ENCODE results near the gene PCSK9. TPM values are rescaled to one million over a fixed set of nuclear protein-coding genes. Genes with fewer than 3 reads are reported as not detected.
A peak's percentile ranks its signal among the peaks of the same experiment; 100 is the strongest.
"Not testable (repeated sequence)": the region's sequence is repeated elsewhere in the genome, so short reads cannot be mapped to it uniquely, and the experiment has no call there.

The PCSK9 gene
- total RNA-seq, 4 donors from 2014 or later, result 3.5 to 18.4 (median 8.5) TPM

DNA sequence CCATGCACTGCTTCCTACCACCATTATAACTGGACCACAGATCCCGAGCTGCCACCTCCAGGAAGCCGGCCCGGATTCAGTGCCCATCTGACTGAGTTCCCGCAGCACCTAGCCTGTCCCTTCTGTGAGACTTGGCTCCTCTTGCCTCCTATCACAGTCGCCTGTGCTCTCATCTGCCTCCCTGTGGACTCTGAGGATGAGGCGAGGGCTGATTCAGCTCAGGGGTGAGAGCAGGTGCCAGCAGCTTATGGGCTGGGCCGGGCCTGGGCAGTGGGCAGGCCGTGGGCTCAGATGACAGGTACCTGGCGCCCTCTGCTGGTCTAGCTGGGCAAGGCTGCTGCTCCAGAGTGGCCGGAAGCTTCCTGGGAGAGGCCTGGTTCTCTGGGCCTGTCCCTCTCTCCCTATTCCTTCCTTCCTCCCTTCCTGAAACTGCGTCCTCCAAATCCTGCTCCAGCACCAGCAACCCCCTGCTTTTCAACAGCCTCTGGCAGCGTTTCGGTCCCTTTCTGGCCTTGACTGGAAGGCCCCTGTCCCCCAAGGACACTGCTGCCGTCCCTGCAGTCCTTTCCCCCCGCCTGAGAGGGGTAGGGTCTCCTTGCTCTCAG, 17.3 kb upstream of the PCSK9 start:
- no peaks in the 10 kb centered on the region for H3K36me3 ChIP-seq
- TF ChIP-seq, protein P1, sequence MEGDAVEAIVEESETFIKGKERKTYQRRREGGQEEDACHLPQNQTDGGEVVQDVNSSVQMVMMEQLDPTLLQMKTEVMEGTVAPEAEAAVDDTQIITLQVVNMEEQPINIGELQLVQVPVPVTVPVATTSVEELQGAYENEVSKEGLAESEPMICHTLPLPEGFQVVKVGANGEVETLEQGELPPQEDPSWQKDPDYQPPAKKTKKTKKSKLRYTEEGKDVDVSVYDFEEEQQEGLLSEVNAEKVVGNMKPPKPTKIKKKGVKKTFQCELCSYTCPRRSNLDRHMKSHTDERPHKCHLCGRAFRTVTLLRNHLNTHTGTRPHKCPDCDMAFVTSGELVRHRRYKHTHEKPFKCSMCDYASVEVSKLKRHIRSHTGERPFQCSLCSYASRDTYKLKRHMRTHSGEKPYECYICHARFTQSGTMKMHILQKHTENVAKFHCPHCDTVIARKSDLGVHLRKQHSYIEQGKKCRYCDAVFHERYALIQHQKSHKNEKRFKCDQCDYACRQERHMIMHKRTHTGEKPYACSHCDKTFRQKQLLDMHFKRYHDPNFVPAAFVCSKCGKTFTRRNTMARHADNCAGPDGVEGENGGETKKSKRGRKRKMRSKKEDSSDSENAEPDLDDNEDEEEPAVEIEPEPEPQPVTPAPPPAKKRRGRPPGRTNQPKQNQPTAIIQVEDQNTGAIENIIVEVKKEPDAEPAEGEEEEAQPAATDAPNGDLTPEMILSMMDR (IDR thresholded peaks at IDR 0.05), result peak in 5 of 6 experiments; percentile 10 to 99 (median 93)
- TF ChIP-seq POLR2A (IDR thresholded peaks at IDR 0.05), result no peak

DNA sequence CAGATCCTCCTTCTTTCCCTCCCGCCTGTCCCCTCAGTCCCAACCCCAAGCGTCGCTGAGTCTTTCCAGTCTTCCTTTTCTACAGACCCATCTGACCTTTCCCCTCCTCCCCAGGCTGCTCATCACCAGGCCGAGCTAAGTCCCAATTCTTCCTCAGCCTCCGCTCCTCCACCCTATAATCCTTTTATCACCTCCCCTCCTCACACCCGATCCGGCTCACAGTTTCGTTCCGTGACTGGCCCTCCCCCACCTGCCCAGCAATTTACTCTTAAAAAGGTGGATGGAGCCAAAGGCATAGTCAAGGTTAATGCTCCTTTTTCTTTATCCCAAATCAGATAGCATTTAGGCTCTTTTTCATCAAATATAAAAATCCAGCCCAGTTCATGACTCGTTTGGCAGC, 15.2 kb upstream of the PCSK9 start:
- H3K9me3 ChIP-seq, H3K27ac ChIP-seq, H3K36me3 ChIP-seq: not testable (repeated sequence)

More for the DNA sequence above, 17.3 kb upstream of the PCSK9 start:
- peak; percentile 45 to 93 (median 92) for DNase-seq
- no peak overlapping the region for H3K27ac ChIP-seq
- H3K4me3 ChIP-seq, result no peak overlapping the region
- peaks cover 0 to 5% (median 0%) of the 10 kb centered on the region in 4 donors for H3K4me1 ChIP-seq
- H3K27me3 ChIP-seq, result no peaks in the 10 kb centered on the region
- no peaks in the 10 kb centered on the region for H3K9me3 ChIP-seq

DNA sequence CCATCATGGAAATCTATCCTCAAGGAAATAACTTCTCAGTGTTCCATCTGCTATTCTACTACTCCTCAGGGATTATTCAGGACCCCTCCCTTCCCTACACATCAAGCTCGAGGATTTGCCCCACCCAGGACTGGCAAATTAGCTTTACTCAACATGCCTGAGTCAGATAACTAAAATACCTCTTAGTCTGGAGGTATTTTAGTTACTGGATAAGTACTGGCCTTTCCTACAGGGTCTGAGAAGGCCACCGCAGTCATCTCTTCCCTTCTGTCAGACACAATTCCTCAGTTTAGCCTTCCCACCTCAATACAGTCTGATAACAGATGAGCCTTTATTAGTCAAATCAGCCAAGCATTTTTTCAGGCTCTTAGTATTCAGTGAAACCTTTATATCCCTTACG, 12.7 kb upstream of the PCSK9 start:
- DNase-seq, H3K27me3 ChIP-seq, H3K36me3 ChIP-seq, H3K4me3 ChIP-seq, H3K4me1 ChIP-seq, H3K27ac ChIP-seq, H3K9me3 ChIP-seq: not testable (repeated sequence)

More for the DNA sequence above, 15.2 kb upstream of the PCSK9 start:
- H3K4me1 ChIP-seq, H3K27me3 ChIP-seq, DNase-seq, H3K4me3 ChIP-seq: not testable (repeated sequence)

DNA sequence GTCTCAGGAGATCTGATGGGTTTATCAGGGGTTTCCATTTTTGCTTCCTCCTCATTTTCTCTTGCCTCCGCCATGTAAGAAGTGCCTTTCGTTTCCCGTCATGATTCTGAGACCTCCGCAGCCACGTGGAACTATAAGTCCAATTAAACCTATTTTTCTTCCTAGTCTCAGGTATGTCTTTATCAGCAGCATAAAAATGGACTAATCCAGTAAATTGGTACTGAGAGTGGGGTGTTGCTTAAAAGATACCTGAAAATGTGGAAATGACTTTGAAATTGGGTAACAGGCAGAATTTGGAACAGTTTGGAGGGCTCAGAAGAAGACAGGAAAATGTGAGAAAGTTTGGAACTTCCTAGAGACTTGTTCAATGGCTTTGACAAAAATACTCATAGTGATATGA, 8.2 kb upstream of the PCSK9 start:
- H3K4me3 ChIP-seq, H3K36me3 ChIP-seq, H3K9me3 ChIP-seq, H3K4me1 ChIP-seq, DNase-seq, H3K27ac ChIP-seq, H3K27me3 ChIP-seq: not testable (repeated sequence)

DNA sequence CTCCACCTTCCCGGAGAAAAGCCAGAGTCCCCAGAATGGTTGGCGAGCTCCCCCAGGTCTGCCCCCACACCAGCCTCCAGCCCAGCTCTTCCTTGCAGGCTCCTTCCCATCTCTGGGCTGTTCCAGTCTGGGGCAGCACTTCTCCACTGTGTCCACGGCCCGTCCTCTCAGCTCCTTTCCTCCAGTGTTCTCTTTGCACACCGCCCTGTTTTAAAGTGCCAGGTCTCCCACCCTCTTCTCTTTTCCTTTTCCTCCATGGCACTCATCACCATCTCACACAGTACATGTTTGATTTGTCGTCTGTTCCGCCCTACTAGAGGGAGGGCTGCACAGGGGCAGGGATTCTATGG, 6.1 kb upstream of the PCSK9 start:
- no peak for DNase-seq
- Histone ChIP-seq H3K36me3 (no peaks in the 10 kb centered on the region), H3K4me3 (no peak overlapping the region), H3K27me3 (no peaks in the 10 kb centered on the region), H3K9me3 (no peaks in the 10 kb centered on the region), H3K4me1 (no peaks in the 10 kb centered on the region), H3K27ac (no peak overlapping the region)
- TF ChIP-seq POLR2A (IDR thresholded peaks at IDR 0.05), result no peak
- TF ChIP-seq, protein P1 (IDR thresholded peaks at IDR 0.05), result no peak

DNA sequence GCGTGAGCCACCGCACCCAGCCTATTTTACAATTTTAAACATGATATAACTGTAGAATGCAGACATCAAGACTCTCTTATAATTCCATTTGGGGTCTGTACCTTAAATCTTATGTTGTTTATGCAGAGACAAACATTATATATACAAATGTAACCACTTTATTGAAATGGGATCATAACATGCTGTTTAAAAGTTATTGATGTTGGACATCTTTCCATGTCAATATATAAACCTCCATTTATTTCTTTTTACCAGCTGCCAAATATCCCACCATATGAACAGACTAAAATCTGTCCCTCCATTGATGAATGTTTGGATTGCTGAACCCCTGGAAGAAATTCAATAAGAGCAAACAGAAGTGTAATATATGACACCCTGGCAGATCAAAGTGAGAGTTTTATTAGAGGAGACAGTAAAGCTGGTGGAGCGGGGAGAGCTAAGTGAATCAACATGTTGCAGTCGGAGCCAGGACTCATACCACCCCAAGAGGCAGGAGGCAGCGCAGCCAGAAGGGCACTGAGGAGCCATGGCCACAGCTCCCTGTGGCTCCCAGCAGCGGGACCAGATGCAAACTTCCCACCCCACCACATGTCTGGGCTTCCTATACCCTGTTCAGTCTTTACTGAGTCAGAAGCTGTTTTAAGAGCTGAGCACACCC, 4.7 kb upstream of the PCSK9 start:
- no peak for TF ChIP-seq POLR2A (IDR thresholded peaks at IDR 0.05)
- TF ChIP-seq, protein P1 (IDR thresholded peaks at IDR 0.05), result no peak
- Histone ChIP-seq H3K27ac (no peak overlapping the region), H3K36me3 (no peaks in the 10 kb centered on the region), H3K9me3 (no peaks in the 10 kb centered on the region), H3K27me3 (no peaks in the 10 kb centered on the region), H3K4me3 (no peak overlapping the region), H3K4me1 (peaks cover 0 to 8% (median 0%) of the 10 kb centered on the region in 4 donors)
- DNase-seq, result no peak

DNA sequence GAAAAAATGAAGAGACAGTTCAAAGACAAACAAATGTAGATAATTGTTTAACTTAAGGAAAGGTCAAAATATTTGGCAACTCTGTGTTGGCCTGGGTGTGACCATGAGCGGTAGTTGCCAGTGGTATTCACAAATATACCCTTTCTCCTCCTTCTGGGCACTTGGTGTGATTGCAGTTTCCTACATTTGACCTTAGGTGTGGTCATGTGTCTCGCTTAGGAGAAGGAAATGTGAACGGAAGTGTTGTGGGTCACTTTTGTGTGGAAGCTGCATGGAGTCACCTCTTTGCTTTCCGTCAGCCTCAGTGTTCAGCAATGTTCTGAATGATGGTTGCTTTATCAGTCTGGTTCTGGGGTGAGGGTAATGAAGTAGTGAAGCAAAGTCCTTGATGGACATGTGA, 3.4 kb upstream of the PCSK9 start:
- no peak overlapping the region for H3K4me3 ChIP-seq
- no peak overlapping the region for H3K27ac ChIP-seq
- no peak for DNase-seq
- peaks cover 0 to 19% (median 0%) of the 10 kb centered on the region in 4 donors for H3K4me1 ChIP-seq
- H3K36me3 ChIP-seq, result no peaks in the 10 kb centered on the region
- no peaks in the 10 kb centered on the region for H3K9me3 ChIP-seq
- H3K27me3 ChIP-seq, result no peaks in the 10 kb centered on the region
- TF ChIP-seq, protein P1 (IDR thresholded peaks at IDR 0.05), result peak in 3 of 6 experiments; percentile 14 to 28 (median 16)
- TF ChIP-seq POLR2A (IDR thresholded peaks at IDR 0.05), result no peak
